ENCODE data around the gene AHCYL2.

DNA sequence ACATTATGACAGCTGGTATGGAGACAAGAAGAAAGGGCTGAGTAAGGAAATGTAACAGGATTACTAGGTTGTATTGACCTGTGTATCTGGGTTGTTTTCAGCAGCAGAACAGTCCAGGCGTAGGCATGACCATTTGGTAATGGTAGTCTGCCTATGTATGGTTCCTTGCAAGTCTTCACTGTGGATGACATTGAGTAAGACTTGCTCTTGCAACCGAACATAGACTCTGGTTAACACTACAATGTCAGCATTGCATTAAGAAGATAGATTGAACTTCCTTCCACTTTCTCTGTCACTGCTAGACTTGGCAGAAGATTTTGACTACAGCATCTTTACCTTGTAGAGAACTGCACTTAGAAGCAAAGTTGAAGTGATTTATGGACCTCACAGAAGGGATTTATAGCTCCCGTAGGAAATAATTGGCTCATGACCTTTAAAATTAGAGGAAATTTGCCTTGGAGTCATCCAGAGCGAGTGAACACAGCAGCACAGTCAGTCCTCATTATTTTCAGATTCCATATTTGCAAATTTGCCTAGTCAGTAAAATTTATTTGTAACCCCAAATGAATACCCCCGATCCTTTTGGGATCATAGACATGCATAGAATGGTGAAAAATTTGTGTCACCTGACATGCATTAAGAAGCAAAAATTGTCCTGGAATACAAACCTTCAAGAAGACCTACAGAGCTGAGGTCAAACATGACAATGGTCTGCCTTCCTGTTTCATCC, 129.8 kb downstream of the AHCYL2 start:
- TF ChIP-seq, protein P1, sequence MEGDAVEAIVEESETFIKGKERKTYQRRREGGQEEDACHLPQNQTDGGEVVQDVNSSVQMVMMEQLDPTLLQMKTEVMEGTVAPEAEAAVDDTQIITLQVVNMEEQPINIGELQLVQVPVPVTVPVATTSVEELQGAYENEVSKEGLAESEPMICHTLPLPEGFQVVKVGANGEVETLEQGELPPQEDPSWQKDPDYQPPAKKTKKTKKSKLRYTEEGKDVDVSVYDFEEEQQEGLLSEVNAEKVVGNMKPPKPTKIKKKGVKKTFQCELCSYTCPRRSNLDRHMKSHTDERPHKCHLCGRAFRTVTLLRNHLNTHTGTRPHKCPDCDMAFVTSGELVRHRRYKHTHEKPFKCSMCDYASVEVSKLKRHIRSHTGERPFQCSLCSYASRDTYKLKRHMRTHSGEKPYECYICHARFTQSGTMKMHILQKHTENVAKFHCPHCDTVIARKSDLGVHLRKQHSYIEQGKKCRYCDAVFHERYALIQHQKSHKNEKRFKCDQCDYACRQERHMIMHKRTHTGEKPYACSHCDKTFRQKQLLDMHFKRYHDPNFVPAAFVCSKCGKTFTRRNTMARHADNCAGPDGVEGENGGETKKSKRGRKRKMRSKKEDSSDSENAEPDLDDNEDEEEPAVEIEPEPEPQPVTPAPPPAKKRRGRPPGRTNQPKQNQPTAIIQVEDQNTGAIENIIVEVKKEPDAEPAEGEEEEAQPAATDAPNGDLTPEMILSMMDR (IDR thresholded peaks at IDR 0.05) = no peak
- TF ChIP-seq SIN3A (IDR thresholded peaks at IDR 0.05; ENCODE audit: borderline replicate concordance, insufficient read depth, low read depth, low read length) = no peak
- no peak for TF ChIP-seq POLR2AphosphoS5 (IDR thresholded peaks at IDR 0.05; ENCODE audit: low read depth, low read length)
- TF ChIP-seq TCF7L2 (IDR thresholded peaks at IDR 0.05; ENCODE audit: low read depth, low read length) = no peak
